Trophoblast cell (in vitro differentiated cells and primary cell): ENCODE results near the gene CHEK2.
"Not testable (repeated sequence)": the region's sequence is repeated elsewhere in the genome, so short reads cannot be mapped to it uniquely, and the experiment has no call there.

Source experiments
- DNase-seq, 2 donors: peaks; one replicate each; pipeline ENCODE4 v3.0.0-alpha.2; 2016
- H2AFZ ChIP-seq: 2 replicates; pipeline ENCODE4 v1.6.1; 2013; ENCODE audit warnings: low read length, moderate library complexity, mild to moderate bottlenecking; ENCODE audit not compliant: insufficient read depth, poor library complexity
- H2AK5ac ChIP-seq: 2 replicates; pipeline ENCODE4 v1.6.1; 2013; ENCODE audit warnings: mild to moderate bottlenecking, low read length
- H2BK120ac ChIP-seq: 2 replicates; pipeline ENCODE4 v1.6.1; 2013; ENCODE audit warnings: low read length, mild to moderate bottlenecking, moderate library complexity; ENCODE audit not compliant: insufficient read depth, poor library complexity
- H2BK12ac ChIP-seq: 2 replicates; pipeline ENCODE4 v1.6.1; 2013; ENCODE audit warnings: mild to moderate bottlenecking, low read length, moderate library complexity
- H2BK5ac ChIP-seq: 2 replicates; pipeline ENCODE4 v1.6.1; 2013; ENCODE audit warnings: low read length, low read depth, moderate library complexity, mild to moderate bottlenecking; ENCODE audit not compliant: poor library complexity
- H3K14ac ChIP-seq: 2 replicates; pipeline ENCODE4 v1.6.1; 2013; ENCODE audit warnings: mild to moderate bottlenecking, low read length
- H3K18ac ChIP-seq: 2 replicates; pipeline ENCODE4 v1.6.1; 2013; ENCODE audit warnings: mild to moderate bottlenecking, low read length
- H3K23ac ChIP-seq: 2 replicates; pipeline ENCODE4 v1.6.1; 2013; ENCODE audit warnings: low read length
- H3K27ac ChIP-seq: 2 replicates; pipeline ENCODE4 v1.5.1; 2013; ENCODE audit warnings: low read depth, mild to moderate bottlenecking, inconsistent platforms, low read length, moderate library complexity
- H3K27me3 ChIP-seq: 2 replicates; pipeline ENCODE4 v1.6.1; 2013; ENCODE audit warnings: inconsistent platforms, mild to moderate bottlenecking, low read length, moderate library complexity; ENCODE audit not compliant: insufficient read depth
- H3K36me3 ChIP-seq, 2 experiments: 1 replicate in 1 of 2; 2 replicates in 1 of 2; pipeline ENCODE4 v1.6.1; 2013; ENCODE audit warnings: low read length in 2 of 2, mild to moderate bottlenecking in 2 of 2, moderate library complexity in 1 of 2; ENCODE audit not compliant: insufficient read depth in 2 of 2, control insufficient read depth in 1 of 2
- H3K4ac ChIP-seq: 2 replicates; pipeline ENCODE4 v1.6.1; 2013; ENCODE audit warnings: low read depth, mild to moderate bottlenecking, low read length, moderate library complexity
- H3K4me1 ChIP-seq, 2 experiments: 1 replicate in 1 of 2; 2 replicates in 1 of 2; pipeline ENCODE4 v1.6.1; 2013; ENCODE audit warnings: low read length in 2 of 2, mild to moderate bottlenecking in 2 of 2, moderate library complexity in 1 of 2; ENCODE audit not compliant: insufficient read depth in 2 of 2, control insufficient read depth in 1 of 2
- H3K4me2 ChIP-seq: 2 replicates; pipeline ENCODE4 v1.6.1; 2013; ENCODE audit warnings: inconsistent platforms, mild to moderate bottlenecking, low read length, moderate library complexity
- H3K4me3 ChIP-seq: 2 replicates; pipeline ENCODE4 v1.5.1; 2013; ENCODE audit warnings: mild to moderate bottlenecking, low read depth, low read length, inconsistent platforms
- H3K79me1 ChIP-seq: one replicate; pipeline ENCODE4 v1.6.1; 2013; ENCODE audit warnings: low read length
- H3K79me2 ChIP-seq: 2 replicates; pipeline ENCODE4 v1.6.1; 2013; ENCODE audit warnings: low read length, mild to moderate bottlenecking; ENCODE audit not compliant: control insufficient read depth, insufficient read depth, poor library complexity
- H3K9ac ChIP-seq: 2 replicates; pipeline ENCODE4 v1.6.1; 2013; ENCODE audit warnings: mild to moderate bottlenecking, low read length
- H3K9me3 ChIP-seq: 2 replicates; pipeline ENCODE4 v1.6.1; 2013; ENCODE audit warnings: low read depth, mild to moderate bottlenecking, control low read depth, inconsistent platforms, low read length; ENCODE audit not compliant: insufficient read depth
- H4K12ac ChIP-seq: 2 replicates; pipeline ENCODE4 v1.6.1; 2013; ENCODE audit warnings: low read depth, mild to moderate bottlenecking, low read length, moderate library complexity
- H4K8ac ChIP-seq: 2 replicates; pipeline ENCODE4 v1.6.1; 2013; ENCODE audit warnings: low read depth, mild to moderate bottlenecking, low read length, moderate library complexity
- H4K91ac ChIP-seq: one replicate; pipeline ENCODE4 v1.6.1; 2013; ENCODE audit warnings: low read depth, mild to moderate bottlenecking, low read length, moderate library complexity
- WGBS: extraction: QIAGEN DNeasy Blood & Tissue Kit; methylation state at CpG from one replicate; pipeline ENCODE4 v1.1.7; 2013; ENCODE audit warnings: missing lambda C conversion rate; ENCODE audit not compliant: insufficient read length, insufficient coverage; ENCODE audit errors: extremely low coverage; 5-methylcytosine and 5-hydroxymethylcytosine counted together

CHEK2 gene

DNA sequence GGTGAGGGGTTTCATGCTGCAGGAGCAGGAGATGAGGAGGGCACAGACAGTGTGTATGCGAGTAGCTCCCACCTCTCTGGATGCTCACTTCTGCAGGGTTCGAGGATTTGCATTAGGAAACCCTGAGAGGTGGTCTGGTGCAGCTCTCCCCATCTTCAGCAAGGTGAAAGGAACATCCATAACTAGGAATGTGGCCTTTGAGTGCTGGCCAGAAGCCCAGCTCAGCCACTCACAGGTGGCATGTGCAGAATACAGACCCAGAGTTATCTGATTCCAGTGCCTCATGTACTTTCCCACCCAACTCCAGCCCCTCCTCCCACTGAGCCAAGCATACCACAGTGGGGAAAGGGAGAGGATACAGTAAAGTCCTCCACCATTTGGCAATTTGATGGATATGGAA lies 51.8 kb downstream of the CHEK2 start:
- not testable (repeated sequence) for H3K27ac ChIP-seq, H4K8ac ChIP-seq, H2BK5ac ChIP-seq, H3K18ac ChIP-seq, H3K9ac ChIP-seq, H3K9me3 ChIP-seq, H3K4ac ChIP-seq, H3K23ac ChIP-seq, H3K4me2 ChIP-seq, H2AK5ac ChIP-seq, H3K27me3 ChIP-seq, H3K79me1 ChIP-seq, H3K4me1 ChIP-seq, H3K36me3 ChIP-seq, H3K14ac ChIP-seq, H3K79me2 ChIP-seq, H2BK120ac ChIP-seq, H4K12ac ChIP-seq, DNase-seq, H2AFZ ChIP-seq, H3K4me3 ChIP-seq, H4K91ac ChIP-seq, H2BK12ac ChIP-seq
- no CpG with 5 or more reads among the region's 2 CpGs for WGBS

- H3K79me1 ChIP-seq, H2BK5ac ChIP-seq, H4K8ac ChIP-seq, H3K27me3 ChIP-seq, H3K23ac ChIP-seq, H2BK120ac ChIP-seq, H2AFZ ChIP-seq, H3K79me2 ChIP-seq, H3K4me2 ChIP-seq, H3K4ac ChIP-seq, H2BK12ac ChIP-seq, H4K12ac ChIP-seq, H3K36me3 ChIP-seq, H3K14ac ChIP-seq, H3K9me3 ChIP-seq, H3K4me3 ChIP-seq, H3K4me1 ChIP-seq, H3K9ac ChIP-seq, H3K18ac ChIP-seq, DNase-seq, H4K91ac ChIP-seq, H3K27ac ChIP-seq, H2AK5ac ChIP-seq: not testable (repeated sequence)
- no CpG with 5 or more reads among the region's 4 CpGs for WGBS
Measured at GRCh38 chr22:28682966-28683365, 58.7 kb downstream of the CHEK2 start.

GRCh38 chr22:28680813-28681490 lies 60.7 kb downstream of the CHEK2 start:
- H3K4me1 ChIP-seq, DNase-seq, H3K79me1 ChIP-seq, H4K8ac ChIP-seq, H3K23ac ChIP-seq, H4K91ac ChIP-seq, H3K4me3 ChIP-seq, H2BK12ac ChIP-seq, H2BK120ac ChIP-seq, H3K18ac ChIP-seq, H2AFZ ChIP-seq, H3K14ac ChIP-seq, H3K9ac ChIP-seq, H3K9me3 ChIP-seq, H2AK5ac ChIP-seq, H3K27me3 ChIP-seq, H2BK5ac ChIP-seq, H3K36me3 ChIP-seq, H3K27ac ChIP-seq, H4K12ac ChIP-seq, H3K4ac ChIP-seq, H3K79me2 ChIP-seq, H3K4me2 ChIP-seq: not testable (repeated sequence)
- no CpG with 5 or more reads among the region's 5 CpGs for WGBS

- H4K8ac ChIP-seq = peak within 1 kb of the TSS; percentile 42
- not testable (repeated sequence) for H3K4ac ChIP-seq, H3K4me1 ChIP-seq, H3K23ac ChIP-seq, H2BK12ac ChIP-seq, H3K14ac ChIP-seq, H2BK120ac ChIP-seq, H3K36me3 ChIP-seq, H3K9me3 ChIP-seq, H3K79me1 ChIP-seq, H3K79me2 ChIP-seq, H3K27me3 ChIP-seq, H2BK5ac ChIP-seq, H3K27ac ChIP-seq, H2AK5ac ChIP-seq
- H3K9ac ChIP-seq = peak within 1 kb of the TSS; percentile 85
- peak within 1 kb of the TSS; percentile 82 for H3K4me3 ChIP-seq
- peak within 1 kb of the TSS; percentile 27 for H4K12ac ChIP-seq
- H4K91ac ChIP-seq = peak within 1 kb of the TSS; percentile 12
- DNase-seq = peak; percentile 3 to 35
- WGBS = no CpG with 5 or more reads among the region's 101 CpGs
- peak within 1 kb of the TSS; percentile 57 for H3K4me2 ChIP-seq
- peak within 1 kb of the TSS; percentile 65 for H2AFZ ChIP-seq
- H3K18ac ChIP-seq = peak within 1 kb of the TSS; percentile 7
Measured at GRCh38 chr22:28679611-28680287, 61.9 kb downstream of the CHEK2 start, which contains the start of gene TTC28. Gene TTC28, minus strand, starts transcription at chr22:28679840. Its CDS starts 117 bp downstream, at chr22:28679723.
